Peyer's patch (tissue), 4 donors: Measurements from ENCODE around the gene SLC43A3. TPM values are rescaled to one million over a fixed set of nuclear protein-coding genes. Genes with fewer than 3 reads are reported as not detected.
A peak's percentile ranks its signal among the peaks of the same experiment; 100 is the strongest.

Source experiments
- DNase-seq, 3 donors: peaks; one replicate each; pipeline ENCODE4 v3.0.0-alpha.2; 2017 to 2019
- H3K27ac ChIP-seq, 4 donors: fragments of 200-600 bp; sonication (generic); one replicate each; pipeline ENCODE4 v1.5.1; 2016 to 2019
- H3K27me3 ChIP-seq, 2 donors: fragments of 200-600 bp; sonication (generic); one replicate each; pipeline ENCODE4 v1.5.1; 2019
- H3K36me3 ChIP-seq, 3 donors: fragments of 200-600 bp; sonication (generic); one replicate each; pipeline ENCODE4 v1.5.1; 2016 to 2019
- H3K4me1 ChIP-seq, 4 donors: fragments of 200-600 bp; sonication (generic); one replicate each; pipeline ENCODE4 v1.5.1; 2016 to 2019
- H3K4me3 ChIP-seq, 4 donors: fragments of 200-600 bp; sonication (generic); 1 replicate in 3 of 4; 2 replicates in 1 of 4; pipeline ENCODE4 v1.5.1; 2016 to 2019; ENCODE audit warnings: mild to moderate bottlenecking in 1 of 4
- H3K9me3 ChIP-seq, 4 donors: fragments of 200-600 bp; sonication (generic); one replicate each; pipeline ENCODE4 v1.5.1; 2016 to 2019; ENCODE audit warnings: mild to moderate bottlenecking in 1 of 4
- CTCF ChIP-seq, 6 experiments: fragments of 450-650 bp in 4 of 6; fragments of 200-600 bp in 2 of 6; sonication (generic) in 1 of 6; IDR thresholded peaks; one replicate each; pipeline ENCODE4 v1.5.1; 2017 to 2019; ENCODE audit warnings: antibody characterized with exemption in 6 of 6, mild to moderate bottlenecking in 3 of 6, moderate library complexity in 1 of 6
- POLR2A ChIP-seq, 2 donors: fragments of 450-650 bp; IDR thresholded peaks; one replicate each; pipeline ENCODE4 v1.5.1; 2017; ENCODE audit warnings: antibody characterized with exemption in 2 of 2, mild to moderate bottlenecking in 2 of 2, moderate library complexity in 2 of 2
- total RNA-seq, 4 donors: library from RNA; depleted of rRNA; stranded (reverse); fragments of >200 nt; gene quantifications; one replicate each; pipeline ENCODE4 v1.1.0, GENCODE V29; 2016

The SLC43A3 gene
- 10 to 100 TPM in 3 of 4 donors, 1 to 10 TPM in 1; 5.1 to 38.8 (median 17.6) TPM for total RNA-seq

- H3K27me3 ChIP-seq = no peaks in the 10 kb centered on the region
- TF ChIP-seq POLR2A (IDR thresholded peaks at IDR 0.05) (peak in 1 of 2 donors; percentile 29), CTCF (IDR thresholded peaks at IDR 0.05) (no peak)
- no peaks in the 10 kb centered on the region for H3K9me3 ChIP-seq
- peak within 1 kb of the TSS; percentile 43 to 64 (median 52) for H3K4me3 ChIP-seq
- peaks cover 0 to 30% (median 24%) of the 10 kb centered on the region in 4 donors for H3K4me1 ChIP-seq
- no peaks in the 10 kb centered on the region for H3K36me3 ChIP-seq
- DNase-seq = peak; percentile 65 to 84 (median 73)
- H3K27ac ChIP-seq = peak within 1 kb of the TSS; percentile 83 to 86 (median 84)
Observed at GRCh38 chr11:57426929-57427726, at the start of gene SLC43A3. SLC43A3 (minus strand) TSS chr11:57427121; CDS start chr11:57426172, 949 bp downstream.

GRCh38 chr11:57476047-57476756, 49.3 kb upstream of the SLC43A3 start:
- Histone ChIP-seq H3K27ac (peak overlapping the region in 1 of 4 donors; percentile 47), H3K4me1 (peaks cover 0 to 21% (median 12%) of the 10 kb centered on the region in 4 donors), H3K36me3 (no peaks in the 10 kb centered on the region), H3K27me3 (no peaks in the 10 kb centered on the region), H3K4me3 (peak overlapping the region; percentile 37 to 59 (median 56)), H3K9me3 (no peaks in the 10 kb centered on the region)
- no peak for TF ChIP-seq POLR2A (IDR thresholded peaks at IDR 0.05)
- no peak for TF ChIP-seq CTCF (IDR thresholded peaks at IDR 0.05)
- peak in 1 of 3 donors; percentile 54 for DNase-seq

GRCh38 chr11:57475671-57476046, 48.7 kb upstream of the SLC43A3 start:
- no peak for DNase-seq
- Histone ChIP-seq H3K27ac (no peak overlapping the region), H3K36me3 (no peaks in the 10 kb centered on the region), H3K9me3 (no peaks in the 10 kb centered on the region), H3K4me3 (peak overlapping the region in 2 of 4 donors; percentile 53 to 59), H3K27me3 (no peaks in the 10 kb centered on the region), H3K4me1 (peaks cover 0 to 21% (median 12%) of the 10 kb centered on the region in 4 donors)
- TF ChIP-seq POLR2A (IDR thresholded peaks at IDR 0.05) (no peak), CTCF (IDR thresholded peaks at IDR 0.05) (no peak)

GRCh38 chr11:57475191-57475590, 48.3 kb upstream of the SLC43A3 start:
- TF ChIP-seq POLR2A (IDR thresholded peaks at IDR 0.05) = no peak
- no peak for TF ChIP-seq CTCF (IDR thresholded peaks at IDR 0.05)
- no peaks in the 10 kb centered on the region for H3K9me3 ChIP-seq
- H3K27ac ChIP-seq = no peak overlapping the region
- H3K4me3 ChIP-seq = no peak overlapping the region
- H3K27me3 ChIP-seq = no peaks in the 10 kb centered on the region
- H3K36me3 ChIP-seq = no peaks in the 10 kb centered on the region
- DNase-seq = no peak
- H3K4me1 ChIP-seq = peaks cover 0 to 21% (median 12%) of the 10 kb centered on the region in 4 donors

GRCh38 chr11:57474803-57475115, 47.8 kb upstream of the SLC43A3 start:
- no peak overlapping the region for H3K27ac ChIP-seq
- H3K27me3 ChIP-seq = no peaks in the 10 kb centered on the region
- peaks cover 0 to 21% (median 12%) of the 10 kb centered on the region in 4 donors for H3K4me1 ChIP-seq

More at GRCh38 chr11:57474803-57475115, 47.8 kb upstream of the SLC43A3 start:
- no peak for TF ChIP-seq POLR2A (IDR thresholded peaks at IDR 0.05)
- no peak for TF ChIP-seq CTCF (IDR thresholded peaks at IDR 0.05)
- DNase-seq = no peak
- H3K4me3 ChIP-seq = no peak overlapping the region
- H3K9me3 ChIP-seq = no peaks in the 10 kb centered on the region
- H3K36me3 ChIP-seq = no peaks in the 10 kb centered on the region
